ENCODE measurements around the gene P2RY8.
"Not testable (repeated sequence)": the region's sequence is repeated elsewhere in the genome, so short reads cannot be mapped to it uniquely, and the experiment has no call there.

The P2RY8 gene

GRCh38 chrX:1528186-1528883, 8.7 kb downstream of the P2RY8 start:
- no peaks in the 10 kb centered on the region for H3K79me2 ChIP-seq (ENCODE audit: control insufficient read depth, insufficient read depth, low read length, unreplicated experiment)
- H3K4me3 ChIP-seq (ENCODE audit: low read depth, low read length): no peak overlapping the region

GRCh38 chrX:1527457-1527856, 9.5 kb downstream of the P2RY8 start:
- Histone ChIP-seq H3K4me1 (ENCODE audit: control insufficient read depth, insufficient read depth, low read length, unreplicated experiment) (no peaks in the 10 kb centered on the region), H3K79me2 (ENCODE audit: control insufficient read depth, insufficient read depth, low read length, unreplicated experiment) (no peaks in the 10 kb centered on the region), H3K27me3 (ENCODE audit: insufficient read depth, low read length) (peaks cover 28% of the 10 kb centered on the region), H3K36me3 (ENCODE audit: insufficient read depth, low read length) (no peaks in the 10 kb centered on the region), H2AFZ (ENCODE audit: low read length, unreplicated experiment) (no peak overlapping the region), H3K27ac (ENCODE audit: low read depth, low read length) (no peak overlapping the region), H3K4me3 (ENCODE audit: low read depth, low read length) (no peak overlapping the region)

More at GRCh38 chrX:1528186-1528883, 8.7 kb downstream of the P2RY8 start:
- peaks cover 28% of the 10 kb centered on the region for H3K27me3 ChIP-seq (ENCODE audit: insufficient read depth, low read length)
- H3K27ac ChIP-seq (ENCODE audit: low read depth, low read length): no peak overlapping the region
- no peaks in the 10 kb centered on the region for H3K4me1 ChIP-seq (ENCODE audit: control insufficient read depth, insufficient read depth, low read length, unreplicated experiment)
- H3K36me3 ChIP-seq (ENCODE audit: insufficient read depth, low read length): no peaks in the 10 kb centered on the region
- H2AFZ ChIP-seq (ENCODE audit: low read length, unreplicated experiment): no peak overlapping the region

- Histone ChIP-seq H3K4me1 (ENCODE audit: control insufficient read depth, insufficient read depth, low read length, unreplicated experiment) (no peaks in the 10 kb centered on the region), H3K36me3 (ENCODE audit: insufficient read depth, low read length) (no peaks in the 10 kb centered on the region), H3K4me3 (ENCODE audit: low read depth, low read length) (no peak overlapping the region), H3K79me2 (ENCODE audit: control insufficient read depth, insufficient read depth, low read length, unreplicated experiment) (no peaks in the 10 kb centered on the region), H3K27me3 (ENCODE audit: insufficient read depth, low read length) (peaks cover 24% of the 10 kb centered on the region), H3K27ac (ENCODE audit: low read depth, low read length) (no peak overlapping the region), H2AFZ (ENCODE audit: low read length, unreplicated experiment) (no peak overlapping the region)
Measured at GRCh38 chrX:1526565-1526964, 10.4 kb downstream of the P2RY8 start.

- H3K27me3 ChIP-seq (ENCODE audit: insufficient read depth, low read length): peaks cover 18% of the 10 kb centered on the region; the same call in 1 of the 2 replicates
- H3K36me3 ChIP-seq (ENCODE audit: insufficient read depth, low read length): no peaks in the 10 kb centered on the region
- no peaks in the 10 kb centered on the region for H3K4me1 ChIP-seq (ENCODE audit: control insufficient read depth, insufficient read depth, low read length, unreplicated experiment)
- no peak overlapping the region for H2AFZ ChIP-seq (ENCODE audit: low read length, unreplicated experiment)
- H3K4me3 ChIP-seq (ENCODE audit: low read depth, low read length): no peak overlapping the region
- no peaks in the 10 kb centered on the region for H3K79me2 ChIP-seq (ENCODE audit: control insufficient read depth, insufficient read depth, low read length, unreplicated experiment)
- H3K27ac ChIP-seq (ENCODE audit: low read depth, low read length): no peak overlapping the region
Measured at GRCh38 chrX:1525583-1526355, 11.2 kb downstream of the P2RY8 start.

GRCh38 chrX:1524874-1525582, 12.0 kb downstream of the P2RY8 start:
- Histone ChIP-seq H3K27me3 (ENCODE audit: insufficient read depth, low read length) (peaks cover 18% of the 10 kb centered on the region; the same call in 1 of the 2 replicates), H3K36me3 (ENCODE audit: insufficient read depth, low read length) (no peaks in the 10 kb centered on the region), H3K27ac (ENCODE audit: low read depth, low read length) (no peak overlapping the region), H3K4me3 (ENCODE audit: low read depth, low read length) (no peak overlapping the region), H3K4me1 (ENCODE audit: control insufficient read depth, insufficient read depth, low read length, unreplicated experiment) (no peaks in the 10 kb centered on the region), H3K79me2 (ENCODE audit: control insufficient read depth, insufficient read depth, low read length, unreplicated experiment) (no peaks in the 10 kb centered on the region), H2AFZ (ENCODE audit: low read length, unreplicated experiment) (no peak overlapping the region)

GRCh38 chrX:1522905-1523304, 14.1 kb downstream of the P2RY8 start:
- H3K27me3 ChIP-seq (ENCODE audit: insufficient read depth, low read length); H3K79me2 ChIP-seq (ENCODE audit: control insufficient read depth, insufficient read depth, low read length, unreplicated experiment); H3K27ac ChIP-seq (ENCODE audit: low read depth, low read length); H3K4me1 ChIP-seq (ENCODE audit: control insufficient read depth, insufficient read depth, low read length, unreplicated experiment); H3K4me3 ChIP-seq (ENCODE audit: low read depth, low read length); H2AFZ ChIP-seq (ENCODE audit: low read length, unreplicated experiment); H3K36me3 ChIP-seq (ENCODE audit: insufficient read depth, low read length): not testable (repeated sequence)

GRCh38 chrX:1521459-1521956, 15.5 kb downstream of the P2RY8 start:
- Histone ChIP-seq H3K36me3 (ENCODE audit: insufficient read depth, low read length) (no peaks in the 10 kb centered on the region), H3K4me1 (ENCODE audit: control insufficient read depth, insufficient read depth, low read length, unreplicated experiment) (no peaks in the 10 kb centered on the region), H3K27ac (ENCODE audit: low read depth, low read length) (no peak overlapping the region), H2AFZ (ENCODE audit: low read length, unreplicated experiment) (no peak overlapping the region), H3K4me3 (ENCODE audit: low read depth, low read length) (no peak overlapping the region), H3K27me3 (ENCODE audit: insufficient read depth, low read length) (no peaks in the 10 kb centered on the region; the same call in 1 of the 2 replicates), H3K79me2 (ENCODE audit: control insufficient read depth, insufficient read depth, low read length, unreplicated experiment) (no peaks in the 10 kb centered on the region)

GRCh38 chrX:1520350-1520749, 16.6 kb downstream of the P2RY8 start:
- Histone ChIP-seq H3K79me2 (ENCODE audit: control insufficient read depth, insufficient read depth, low read length, unreplicated experiment) (no peaks in the 10 kb centered on the region), H2AFZ (ENCODE audit: low read length, unreplicated experiment) (no peak overlapping the region), H3K4me3 (ENCODE audit: low read depth, low read length) (no peak overlapping the region), H3K27me3 (ENCODE audit: insufficient read depth, low read length) (no peaks in the 10 kb centered on the region; the same call in 1 of the 2 replicates), H3K4me1 (ENCODE audit: control insufficient read depth, insufficient read depth, low read length, unreplicated experiment) (no peaks in the 10 kb centered on the region), H3K36me3 (ENCODE audit: insufficient read depth, low read length) (no peaks in the 10 kb centered on the region), H3K27ac (ENCODE audit: low read depth, low read length) (no peak overlapping the region)

- H3K4me1 ChIP-seq (ENCODE audit: control insufficient read depth, insufficient read depth, low read length, unreplicated experiment): no peaks in the 10 kb centered on the region
Measured at GRCh38 chrX:1519022-1519497, 17.9 kb downstream of the P2RY8 start.

GRCh38 chrX:1518512-1518911, 18.5 kb downstream of the P2RY8 start:
- H3K4me1 ChIP-seq (ENCODE audit: control insufficient read depth, insufficient read depth, low read length, unreplicated experiment): no peaks in the 10 kb centered on the region
- H3K27me3 ChIP-seq (ENCODE audit: insufficient read depth, low read length): peaks cover 5% of the 10 kb centered on the region; the same call in 1 of the 2 replicates
- no peak overlapping the region for H2AFZ ChIP-seq (ENCODE audit: low read length, unreplicated experiment)
- no peaks in the 10 kb centered on the region for H3K36me3 ChIP-seq (ENCODE audit: insufficient read depth, low read length)
- H3K79me2 ChIP-seq (ENCODE audit: control insufficient read depth, insufficient read depth, low read length, unreplicated experiment): no peaks in the 10 kb centered on the region
- H3K27ac ChIP-seq (ENCODE audit: low read depth, low read length): no peak overlapping the region
- no peak overlapping the region for H3K4me3 ChIP-seq (ENCODE audit: low read depth, low read length)

More at GRCh38 chrX:1519022-1519497, 17.9 kb downstream of the P2RY8 start:
- peaks cover under 1% of the 10 kb centered on the region; the same call in 1 of the 2 replicates for H3K27me3 ChIP-seq (ENCODE audit: insufficient read depth, low read length)
- no peaks in the 10 kb centered on the region for H3K79me2 ChIP-seq (ENCODE audit: control insufficient read depth, insufficient read depth, low read length, unreplicated experiment)
- H3K4me3 ChIP-seq (ENCODE audit: low read depth, low read length): no peak overlapping the region
- H2AFZ ChIP-seq (ENCODE audit: low read length, unreplicated experiment): no peak overlapping the region
- no peaks in the 10 kb centered on the region for H3K36me3 ChIP-seq (ENCODE audit: insufficient read depth, low read length)
- no peak overlapping the region for H3K27ac ChIP-seq (ENCODE audit: low read depth, low read length)
